Trophoblast cell (in vitro differentiated cells and primary cell): ENCODE results near the gene SAP25.
A peak's percentile ranks its signal among the peaks of the same experiment; 100 is the strongest.

ENCODE experiments used
- DNase-seq, 2 donors: peaks; one replicate each; pipeline ENCODE4 v3.0.0-alpha.2; 2016
- H2AFZ ChIP-seq: 2 replicates; pipeline ENCODE4 v1.6.1; 2013; ENCODE audit warnings: low read length, moderate library complexity, mild to moderate bottlenecking; ENCODE audit not compliant: insufficient read depth, poor library complexity
- H2AK5ac ChIP-seq: 2 replicates; pipeline ENCODE4 v1.6.1; 2013; ENCODE audit warnings: mild to moderate bottlenecking, low read length
- H2BK120ac ChIP-seq: 2 replicates; pipeline ENCODE4 v1.6.1; 2013; ENCODE audit warnings: low read length, mild to moderate bottlenecking, moderate library complexity; ENCODE audit not compliant: insufficient read depth, poor library complexity
- H2BK12ac ChIP-seq: 2 replicates; pipeline ENCODE4 v1.6.1; 2013; ENCODE audit warnings: mild to moderate bottlenecking, low read length, moderate library complexity
- H2BK5ac ChIP-seq: 2 replicates; pipeline ENCODE4 v1.6.1; 2013; ENCODE audit warnings: low read length, low read depth, moderate library complexity, mild to moderate bottlenecking; ENCODE audit not compliant: poor library complexity
- H3K14ac ChIP-seq: 2 replicates; pipeline ENCODE4 v1.6.1; 2013; ENCODE audit warnings: mild to moderate bottlenecking, low read length
- H3K18ac ChIP-seq: 2 replicates; pipeline ENCODE4 v1.6.1; 2013; ENCODE audit warnings: mild to moderate bottlenecking, low read length
- H3K23ac ChIP-seq: 2 replicates; pipeline ENCODE4 v1.6.1; 2013; ENCODE audit warnings: low read length
- H3K27ac ChIP-seq: 2 replicates; pipeline ENCODE4 v1.5.1; 2013; ENCODE audit warnings: low read depth, mild to moderate bottlenecking, inconsistent platforms, low read length, moderate library complexity
- H3K27me3 ChIP-seq: 2 replicates; pipeline ENCODE4 v1.6.1; 2013; ENCODE audit warnings: inconsistent platforms, mild to moderate bottlenecking, low read length, moderate library complexity; ENCODE audit not compliant: insufficient read depth
- H3K36me3 ChIP-seq, 2 experiments: 1 replicate in 1 of 2; 2 replicates in 1 of 2; pipeline ENCODE4 v1.6.1; 2013; ENCODE audit warnings: low read length in 2 of 2, mild to moderate bottlenecking in 2 of 2, moderate library complexity in 1 of 2; ENCODE audit not compliant: insufficient read depth in 2 of 2, control insufficient read depth in 1 of 2
- H3K4ac ChIP-seq: 2 replicates; pipeline ENCODE4 v1.6.1; 2013; ENCODE audit warnings: low read depth, mild to moderate bottlenecking, low read length, moderate library complexity
- H3K4me1 ChIP-seq, 2 experiments: 1 replicate in 1 of 2; 2 replicates in 1 of 2; pipeline ENCODE4 v1.6.1; 2013; ENCODE audit warnings: low read length in 2 of 2, mild to moderate bottlenecking in 2 of 2, moderate library complexity in 1 of 2; ENCODE audit not compliant: insufficient read depth in 2 of 2, control insufficient read depth in 1 of 2
- H3K4me2 ChIP-seq: 2 replicates; pipeline ENCODE4 v1.6.1; 2013; ENCODE audit warnings: inconsistent platforms, mild to moderate bottlenecking, low read length, moderate library complexity
- H3K4me3 ChIP-seq: 2 replicates; pipeline ENCODE4 v1.5.1; 2013; ENCODE audit warnings: mild to moderate bottlenecking, low read depth, low read length, inconsistent platforms
- H3K79me1 ChIP-seq: one replicate; pipeline ENCODE4 v1.6.1; 2013; ENCODE audit warnings: low read length
- H3K79me2 ChIP-seq: 2 replicates; pipeline ENCODE4 v1.6.1; 2013; ENCODE audit warnings: low read length, mild to moderate bottlenecking; ENCODE audit not compliant: control insufficient read depth, insufficient read depth, poor library complexity
- H3K9ac ChIP-seq: 2 replicates; pipeline ENCODE4 v1.6.1; 2013; ENCODE audit warnings: mild to moderate bottlenecking, low read length
- H3K9me3 ChIP-seq: 2 replicates; pipeline ENCODE4 v1.6.1; 2013; ENCODE audit warnings: low read depth, mild to moderate bottlenecking, control low read depth, inconsistent platforms, low read length; ENCODE audit not compliant: insufficient read depth
- H4K12ac ChIP-seq: 2 replicates; pipeline ENCODE4 v1.6.1; 2013; ENCODE audit warnings: low read depth, mild to moderate bottlenecking, low read length, moderate library complexity
- H4K8ac ChIP-seq: 2 replicates; pipeline ENCODE4 v1.6.1; 2013; ENCODE audit warnings: low read depth, mild to moderate bottlenecking, low read length, moderate library complexity
- H4K91ac ChIP-seq: one replicate; pipeline ENCODE4 v1.6.1; 2013; ENCODE audit warnings: low read depth, mild to moderate bottlenecking, low read length, moderate library complexity
- WGBS: extraction: QIAGEN DNeasy Blood & Tissue Kit; methylation state at CpG from one replicate; pipeline ENCODE4 v1.1.7; 2013; ENCODE audit warnings: missing lambda C conversion rate; ENCODE audit not compliant: insufficient read length, insufficient coverage; ENCODE audit errors: extremely low coverage; 5-methylcytosine and 5-hydroxymethylcytosine counted together

SAP25 gene

DNA sequence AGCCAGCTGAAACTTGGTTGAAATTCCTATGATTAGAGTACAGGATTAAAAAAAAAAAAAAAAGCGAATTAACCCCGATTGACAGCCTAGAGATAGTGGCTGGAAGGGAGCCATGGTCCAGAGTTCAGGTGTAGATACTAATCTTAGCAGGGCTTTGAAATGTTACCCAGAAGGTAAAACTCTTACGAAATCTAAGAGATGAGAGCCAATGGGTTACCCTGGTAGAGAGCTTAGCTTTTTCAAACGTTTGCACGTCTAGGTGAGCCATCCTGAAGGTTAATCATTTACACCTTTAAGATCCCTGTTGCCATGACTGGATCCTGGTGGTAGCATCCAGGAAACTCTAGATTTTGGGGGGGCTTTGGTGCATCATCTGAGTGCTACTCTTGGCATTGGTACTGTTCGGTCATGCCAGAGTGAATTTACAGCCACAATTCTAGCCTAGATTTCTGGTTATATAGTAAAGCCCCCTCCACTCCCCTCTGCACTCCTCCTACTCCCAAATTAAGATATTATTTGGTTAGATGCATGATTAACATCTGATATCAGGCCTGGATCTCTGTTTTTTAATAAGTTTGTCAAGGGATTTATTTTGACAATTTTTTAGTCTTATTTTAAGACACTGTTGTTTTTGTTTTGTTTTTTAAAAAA is 33.5 kb downstream of the SAP25 start:
- no peak overlapping the region for H3K27ac ChIP-seq
- H3K9me3 ChIP-seq, result no peaks in the 10 kb centered on the region
- H3K27me3 ChIP-seq, result no peaks in the 10 kb centered on the region
- H3K4me2 ChIP-seq, result peak overlapping the region; percentile 92
- H4K12ac ChIP-seq, result no peak overlapping the region
- H2AFZ ChIP-seq, result no peak overlapping the region
- H4K8ac ChIP-seq, result no peak overlapping the region
- H3K4ac ChIP-seq, result no peak overlapping the region
- H3K79me2 ChIP-seq, result no peaks in the 10 kb centered on the region
- H3K4me3 ChIP-seq, result no peak overlapping the region
- WGBS, result no CpG with 5 or more reads among the region's 6 CpGs
- H3K4me1 ChIP-seq, result peaks cover 5 to 8% of the 10 kb centered on the region in 2 experiments
- H2BK120ac ChIP-seq, result no peak overlapping the region
- H2AK5ac ChIP-seq, result no peak overlapping the region
- H3K79me1 ChIP-seq, result no peaks in the 10 kb centered on the region
- no peak for DNase-seq
- H3K14ac ChIP-seq, result no peak overlapping the region
- no peak overlapping the region for H3K23ac ChIP-seq
- H4K91ac ChIP-seq, result no peak overlapping the region
- no peak overlapping the region for H3K18ac ChIP-seq
- H3K9ac ChIP-seq, result no peak overlapping the region
- H2BK12ac ChIP-seq, result no peak overlapping the region
- H2BK5ac ChIP-seq, result no peak overlapping the region
- no peaks in the 10 kb centered on the region for H3K36me3 ChIP-seq

DNA sequence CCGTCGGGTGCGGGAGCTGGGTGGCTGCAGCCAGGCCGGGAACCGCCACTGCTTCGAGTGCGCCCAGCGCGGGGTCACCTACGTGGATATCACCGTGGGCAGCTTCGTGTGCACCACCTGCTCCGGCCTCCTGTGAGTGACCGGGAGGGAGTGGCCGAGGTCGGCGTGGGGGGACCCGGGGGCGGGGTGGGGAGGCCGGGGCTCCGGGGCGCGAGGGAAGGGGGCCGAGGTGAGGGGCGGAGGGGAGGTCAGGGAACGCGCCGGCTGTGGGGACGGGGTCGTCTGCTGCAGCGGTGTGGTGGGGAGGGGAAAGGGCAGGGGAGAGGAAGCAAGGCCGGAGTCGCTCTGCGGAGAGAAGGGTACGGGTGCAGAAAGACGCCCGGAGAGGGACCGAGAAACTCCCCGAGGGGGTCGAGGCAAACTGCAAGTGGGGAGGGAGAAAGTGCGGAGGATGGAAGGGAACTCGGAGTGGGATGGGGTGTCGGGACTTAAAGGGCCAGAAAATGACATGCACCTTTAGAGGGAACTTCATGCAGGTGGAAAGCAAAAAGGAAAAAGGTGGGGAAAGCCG is 34.2 kb downstream of the SAP25 start:
- no peak overlapping the region for H3K14ac ChIP-seq
- no peak overlapping the region for H3K9ac ChIP-seq
- no peak overlapping the region for H3K4ac ChIP-seq
- no peak overlapping the region for H2BK120ac ChIP-seq
- no peaks in the 10 kb centered on the region for H3K79me1 ChIP-seq
- no peak overlapping the region for H2BK5ac ChIP-seq
- H3K79me2 ChIP-seq, result no peaks in the 10 kb centered on the region
- H4K91ac ChIP-seq, result no peak overlapping the region
- no peak overlapping the region for H2AK5ac ChIP-seq
- peak overlapping the region; percentile 2 for H4K8ac ChIP-seq
- peak overlapping the region; percentile 1 for H2AFZ ChIP-seq
- H3K23ac ChIP-seq, result no peak overlapping the region
- no peak overlapping the region for H4K12ac ChIP-seq
- no CpG with 5 or more reads among the region's 44 CpGs for WGBS
- H3K18ac ChIP-seq, result no peak overlapping the region
- no peak overlapping the region for H3K27ac ChIP-seq
- no peaks in the 10 kb centered on the region for H3K9me3 ChIP-seq
- no peak overlapping the region for H2BK12ac ChIP-seq
- no peaks in the 10 kb centered on the region for H3K36me3 ChIP-seq
- no peak for DNase-seq
- no peaks in the 10 kb centered on the region for H3K27me3 ChIP-seq
- peaks cover 2 to 5% of the 10 kb centered on the region in 2 experiments for H3K4me1 ChIP-seq
- H3K4me2 ChIP-seq, result peak overlapping the region; percentile 92
- peak overlapping the region; percentile 82 for H3K4me3 ChIP-seq

GRCh38 chr7:100538654-100539435 is 34.9 kb downstream of the SAP25 start, which contains the start of gene AGFG2:
Gene AGFG2 (plus strand): TSS chr7:100539203. CDS start chr7:100539347, 144 bp downstream.
- Histone ChIP-seq H2BK12ac (no peak within 1 kb of the TSS), H4K12ac (no peak within 1 kb of the TSS), H4K8ac (peak within 1 kb of the TSS; percentile 46), H2AFZ (peak within 1 kb of the TSS; percentile 74), H3K27ac (no peak within 1 kb of the TSS), H3K9ac (no peak within 1 kb of the TSS), H2BK120ac (no peak within 1 kb of the TSS), H3K23ac (no peak within 1 kb of the TSS), H2BK5ac (no peak within 1 kb of the TSS), H3K36me3 (no peaks in the 10 kb centered on the region), H3K4me1 (peaks cover 2 to 3% of the 10 kb centered on the region in 2 experiments), H2AK5ac (no peak within 1 kb of the TSS), H3K79me1 (no peaks in the 10 kb centered on the region), H3K79me2 (no peaks in the 10 kb centered on the region), H3K4me2 (peak within 1 kb of the TSS; percentile 92), H3K18ac (no peak within 1 kb of the TSS), H3K14ac (no peak within 1 kb of the TSS), H3K9me3 (no peaks in the 10 kb centered on the region), H3K27me3 (no peaks in the 10 kb centered on the region), H3K4me3 (peak within 1 kb of the TSS; percentile 82), H3K4ac (no peak within 1 kb of the TSS), H4K91ac (no peak within 1 kb of the TSS)
- no CpG with 5 or more reads among the region's 60 CpGs for WGBS
- peak; percentile 100 for DNase-seq

DNA sequence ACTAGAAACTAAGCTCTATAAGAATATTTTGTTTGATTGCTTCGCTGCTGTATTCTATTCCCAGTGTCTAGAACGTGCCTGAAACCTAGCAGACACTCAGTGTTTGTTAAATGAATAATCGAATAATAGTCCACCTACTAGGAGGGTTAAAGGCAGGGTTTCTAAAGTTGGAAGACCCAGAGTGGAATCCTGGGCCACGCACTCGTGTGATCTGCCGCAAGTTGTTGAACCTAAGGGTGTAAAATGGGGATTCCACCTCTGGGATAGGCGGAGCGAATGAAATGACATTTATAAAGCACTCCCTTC is 35.4 kb downstream of the SAP25 start:
- H4K8ac ChIP-seq, result peak overlapping the region; percentile 46
- no peak overlapping the region for H3K9ac ChIP-seq
- peak overlapping the region; percentile 74 for H2AFZ ChIP-seq
- H3K27me3 ChIP-seq, result no peaks in the 10 kb centered on the region
- peaks cover 2 to 3% of the 10 kb centered on the region in 2 experiments for H3K4me1 ChIP-seq
- H3K9me3 ChIP-seq, result no peaks in the 10 kb centered on the region
- peak overlapping the region; percentile 91 for H3K4me2 ChIP-seq
- H3K27ac ChIP-seq, result no peak overlapping the region
- H3K14ac ChIP-seq, result no peak overlapping the region
- no peak for DNase-seq
- no peak overlapping the region for H4K12ac ChIP-seq
- no peak overlapping the region for H3K18ac ChIP-seq
- H3K4ac ChIP-seq, result no peak overlapping the region
- no peaks in the 10 kb centered on the region for H3K79me1 ChIP-seq
- H3K23ac ChIP-seq, result no peak overlapping the region
- no peaks in the 10 kb centered on the region for H3K36me3 ChIP-seq
- H2BK12ac ChIP-seq, result no peak overlapping the region
- no peak overlapping the region for H2BK5ac ChIP-seq
- no peaks in the 10 kb centered on the region for H3K79me2 ChIP-seq
- peak overlapping the region; percentile 2 for H3K4me3 ChIP-seq
- no CpG with 5 or more reads among the region's 8 CpGs for whole genome bisulfite sequencing
- no peak overlapping the region for H2BK120ac ChIP-seq
- no peak overlapping the region for H2AK5ac ChIP-seq
- H4K91ac ChIP-seq, result no peak overlapping the region
